Neural cell (in vitro differentiated cells): ENCODE data around the gene HOXD8. TPM values are rescaled to one million over a fixed set of nuclear protein-coding genes. Genes with fewer than 3 reads are reported as not detected.

Source experiments
- H2AFZ ChIP-seq: fragments of 200-600, 300-800 bp; sonication (generic), shearing (Covaris generic); 2 replicates; pipeline ENCODE4 v1.6.0; 2014; ENCODE audit warnings: low read depth, mild to moderate bottlenecking, antibody characterized with exemption, low read length, moderate library complexity
- H3F3A ChIP-seq: fragments of 200-600 bp; shearing (Covaris generic); 2 replicates; pipeline ENCODE4 v1.6.1; 2016; ENCODE audit warnings: mild to moderate bottlenecking, moderate library complexity, mixed read lengths, antibody characterized with exemption, low read length; ENCODE audit not compliant: insufficient read depth, poor library complexity, severe bottlenecking
- H3K27ac ChIP-seq: fragments of 200-600, 300-800 bp; sonication (generic), shearing (Covaris generic); 2 replicates; pipeline ENCODE4 v1.5.1; 2014; ENCODE audit warnings: mild to moderate bottlenecking, low read length, moderate library complexity
- H3K27me3 ChIP-seq: fragments of 300-800, 200-600 bp; sonication (generic), shearing (Covaris generic); 2 replicates; pipeline ENCODE4 v1.6.0; 2014; ENCODE audit warnings: mild to moderate bottlenecking, low read depth, low read length, moderate library complexity; ENCODE audit not compliant: insufficient read depth
- H3K36me3 ChIP-seq: fragments of 300-800, 200-600 bp; sonication (generic), shearing (Covaris generic); 2 replicates; pipeline ENCODE4 v1.5.1; 2014; ENCODE audit warnings: mild to moderate bottlenecking, antibody characterized with exemption, low read length, moderate library complexity; ENCODE audit not compliant: insufficient read depth
- H3K4me2 ChIP-seq: fragments of 300-800, 200-600 bp; sonication (generic), shearing (Covaris generic); 2 replicates; pipeline ENCODE4 v1.6.0; 2014; ENCODE audit warnings: mild to moderate bottlenecking, low read length
- H3K4me3 ChIP-seq: fragments of 300-800, 200-600 bp; sonication (generic), shearing (Covaris generic); 2 replicates; pipeline ENCODE4 v1.5.1; 2014; ENCODE audit warnings: mild to moderate bottlenecking, low read length, moderate library complexity
- H3K79me2 ChIP-seq: fragments of 200-600 bp; shearing (Covaris generic); replicated peaks from 2 replicates; pipeline ENCODE4 v1.6.0; 2014; ENCODE audit warnings: mild to moderate bottlenecking, low read length, moderate library complexity; ENCODE audit not compliant: insufficient read depth
- H3K9ac ChIP-seq: fragments of 300-800, 200-600 bp; sonication (generic), shearing (Covaris generic); 2 replicates; pipeline ENCODE4 v1.6.1; 2016; ENCODE audit warnings: mild to moderate bottlenecking, low read length, mixed read lengths
- H3K9me2 ChIP-seq: fragments of 200-600 bp; shearing (Covaris generic); 2 replicates; pipeline ENCODE4 v1.6.1; 2016; ENCODE audit warnings: mild to moderate bottlenecking, low read length, mixed read lengths; ENCODE audit not compliant: insufficient read depth
- H3K9me3 ChIP-seq: fragments of 200-600, 300-800 bp; sonication (generic), shearing (Covaris generic); 2 replicates; pipeline ENCODE4 v1.6.1; 2016; ENCODE audit warnings: mild to moderate bottlenecking, mixed run types, low read length, moderate library complexity, mixed read lengths
- H4K20me1 ChIP-seq: fragments of 200-600 bp; shearing (Covaris generic); 2 replicates; pipeline ENCODE4 v1.6.1; 2016; ENCODE audit warnings: mild to moderate bottlenecking, mixed run types; ENCODE audit not compliant: insufficient read depth
- EP300 ChIP-seq: fragments of 450-650 bp; conservative IDR thresholded peaks from 2 replicates; pipeline ENCODE4 v1.6.1; 2014; ENCODE audit warnings: antibody characterized with exemption, mild to moderate bottlenecking, moderate library complexity; ENCODE audit not compliant: poor library complexity, severe bottlenecking
- EZH2 ChIP-seq: fragments of 200-600, 300-800 bp; shearing (Covaris generic), sonication (generic); IDR thresholded peaks from 2 replicates; pipeline ENCODE4 v1.6.1; 2014; ENCODE audit warnings: antibody characterized with exemption, low read length, borderline replicate concordance, mild to moderate bottlenecking; ENCODE audit not compliant: insufficient read depth, poor library complexity, severe bottlenecking
- MXI1 ChIP-seq: fragments of 450-650 bp; conservative IDR thresholded peaks from 2 replicates; pipeline ENCODE4 v1.6.1; 2014; ENCODE audit warnings: antibody characterized with exemption, mild to moderate bottlenecking; ENCODE audit not compliant: poor library complexity, severe bottlenecking
- POLR2AphosphoS5 ChIP-seq: IDR thresholded peaks from 2 replicates; pipeline ENCODE4 v1.6.1; 2012
- RAD21 ChIP-seq: fragments of 450-650 bp; conservative IDR thresholded peaks from 2 replicates; pipeline ENCODE4 v1.6.1; 2014; ENCODE audit warnings: antibody characterized with exemption, mild to moderate bottlenecking, moderate library complexity
- SMC3 ChIP-seq: fragments of 450-650 bp; conservative IDR thresholded peaks from 2 replicates; pipeline ENCODE4 v1.6.1; 2014; ENCODE audit warnings: antibody characterized with exemption, mild to moderate bottlenecking, moderate library complexity; ENCODE audit not compliant: poor library complexity
- TAF1 ChIP-seq: IDR thresholded peaks from 2 replicates; pipeline ENCODE4 v1.6.1; 2012; ENCODE audit warnings: low read depth
- polyA plus RNA-seq: library from polyadenylated mRNA; depleted of rRNA; stranded (reverse); fragments of >200 nt; gene quantifications from 2 replicates; pipeline ENCODE4 v1.2.3, GENCODE V29; 2014
- TF ChIP-seq, protein P1 (sequence below): IDR thresholded peaks from 2 replicates; pipeline ENCODE4 v1.6.1; 2012; ENCODE audit warnings: borderline replicate concordance
- TF ChIP-seq, protein P2 (sequence below): fragments of 450-650 bp; IDR thresholded peaks from 2 replicates; pipeline ENCODE4 v1.5.1; 2014; ENCODE audit warnings: antibody characterized with exemption, mild to moderate bottlenecking, moderate library complexity; ENCODE audit not compliant: poor library complexity, severe bottlenecking

The HOXD8 gene
- polyA plus RNA-seq, 1 donor from 2014 or later, result not detected

DNA sequence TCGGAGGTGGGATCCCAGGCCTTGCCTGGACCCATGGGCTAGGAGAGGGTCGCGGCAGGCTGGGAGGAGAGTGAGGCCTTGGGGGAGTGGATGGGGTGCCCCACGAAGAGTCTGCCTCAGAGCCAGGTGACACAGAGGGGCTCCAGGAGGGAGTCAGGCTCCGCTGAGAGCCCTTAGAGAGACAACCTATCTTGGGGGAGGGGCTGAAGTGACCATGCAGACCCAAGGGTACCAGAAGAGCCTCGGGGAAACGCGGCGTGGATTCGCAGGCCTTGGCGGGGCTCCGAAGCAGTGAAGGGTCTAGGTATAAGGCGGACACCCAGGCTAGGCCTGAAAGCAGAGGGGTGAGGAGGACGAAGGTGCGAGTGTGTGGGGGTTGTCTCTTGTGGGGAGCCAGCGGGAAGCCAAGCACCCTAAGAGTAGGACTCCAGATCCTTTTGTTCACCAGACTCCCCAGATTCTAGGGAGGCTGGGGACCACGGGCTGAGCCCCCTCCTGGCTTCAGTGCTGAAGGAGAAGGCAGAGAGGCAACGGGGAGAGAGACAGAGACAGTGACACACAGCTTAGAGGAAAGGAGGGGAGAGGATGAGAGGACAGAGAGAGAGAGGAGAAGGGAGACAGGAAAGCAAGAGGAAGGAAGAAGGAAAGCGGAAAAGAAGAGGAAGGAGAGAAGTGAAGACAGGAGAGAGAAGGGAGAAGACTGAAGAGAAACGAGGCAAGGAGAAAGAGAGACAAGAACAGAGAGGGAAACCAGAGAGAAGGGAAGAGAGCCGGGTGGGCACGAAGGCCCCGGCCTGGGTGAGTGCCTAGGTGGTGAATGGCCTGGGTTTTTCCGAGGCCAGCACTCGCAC lies 23.6 kb upstream of the HOXD8 start:
- no peak overlapping the region for H3K4me2 ChIP-seq
- H3K27ac ChIP-seq, result no peak overlapping the region
- no peaks in the 10 kb centered on the region for H3K9me3 ChIP-seq
- H3K9ac ChIP-seq, result no peak overlapping the region
- H3K4me3 ChIP-seq, result no peak overlapping the region
- no peaks in the 10 kb centered on the region for H3K36me3 ChIP-seq
- TF ChIP-seq TAF1, result no peak
- TF ChIP-seq EZH2, result no peak
- TF ChIP-seq MXI1, result no peak
- TF ChIP-seq SMC3, result no peak
- no peak for TF ChIP-seq RAD21
- no peak for TF ChIP-seq EP300
- TF ChIP-seq, protein P1, sequence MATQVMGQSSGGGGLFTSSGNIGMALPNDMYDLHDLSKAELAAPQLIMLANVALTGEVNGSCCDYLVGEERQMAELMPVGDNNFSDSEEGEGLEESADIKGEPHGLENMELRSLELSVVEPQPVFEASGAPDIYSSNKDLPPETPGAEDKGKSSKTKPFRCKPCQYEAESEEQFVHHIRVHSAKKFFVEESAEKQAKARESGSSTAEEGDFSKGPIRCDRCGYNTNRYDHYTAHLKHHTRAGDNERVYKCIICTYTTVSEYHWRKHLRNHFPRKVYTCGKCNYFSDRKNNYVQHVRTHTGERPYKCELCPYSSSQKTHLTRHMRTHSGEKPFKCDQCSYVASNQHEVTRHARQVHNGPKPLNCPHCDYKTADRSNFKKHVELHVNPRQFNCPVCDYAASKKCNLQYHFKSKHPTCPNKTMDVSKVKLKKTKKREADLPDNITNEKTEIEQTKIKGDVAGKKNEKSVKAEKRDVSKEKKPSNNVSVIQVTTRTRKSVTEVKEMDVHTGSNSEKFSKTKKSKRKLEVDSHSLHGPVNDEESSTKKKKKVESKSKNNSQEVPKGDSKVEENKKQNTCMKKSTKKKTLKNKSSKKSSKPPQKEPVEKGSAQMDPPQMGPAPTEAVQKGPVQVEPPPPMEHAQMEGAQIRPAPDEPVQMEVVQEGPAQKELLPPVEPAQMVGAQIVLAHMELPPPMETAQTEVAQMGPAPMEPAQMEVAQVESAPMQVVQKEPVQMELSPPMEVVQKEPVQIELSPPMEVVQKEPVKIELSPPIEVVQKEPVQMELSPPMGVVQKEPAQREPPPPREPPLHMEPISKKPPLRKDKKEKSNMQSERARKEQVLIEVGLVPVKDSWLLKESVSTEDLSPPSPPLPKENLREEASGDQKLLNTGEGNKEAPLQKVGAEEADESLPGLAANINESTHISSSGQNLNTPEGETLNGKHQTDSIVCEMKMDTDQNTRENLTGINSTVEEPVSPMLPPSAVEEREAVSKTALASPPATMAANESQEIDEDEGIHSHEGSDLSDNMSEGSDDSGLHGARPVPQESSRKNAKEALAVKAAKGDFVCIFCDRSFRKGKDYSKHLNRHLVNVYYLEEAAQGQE, result no peak
- TF ChIP-seq, protein P2, sequence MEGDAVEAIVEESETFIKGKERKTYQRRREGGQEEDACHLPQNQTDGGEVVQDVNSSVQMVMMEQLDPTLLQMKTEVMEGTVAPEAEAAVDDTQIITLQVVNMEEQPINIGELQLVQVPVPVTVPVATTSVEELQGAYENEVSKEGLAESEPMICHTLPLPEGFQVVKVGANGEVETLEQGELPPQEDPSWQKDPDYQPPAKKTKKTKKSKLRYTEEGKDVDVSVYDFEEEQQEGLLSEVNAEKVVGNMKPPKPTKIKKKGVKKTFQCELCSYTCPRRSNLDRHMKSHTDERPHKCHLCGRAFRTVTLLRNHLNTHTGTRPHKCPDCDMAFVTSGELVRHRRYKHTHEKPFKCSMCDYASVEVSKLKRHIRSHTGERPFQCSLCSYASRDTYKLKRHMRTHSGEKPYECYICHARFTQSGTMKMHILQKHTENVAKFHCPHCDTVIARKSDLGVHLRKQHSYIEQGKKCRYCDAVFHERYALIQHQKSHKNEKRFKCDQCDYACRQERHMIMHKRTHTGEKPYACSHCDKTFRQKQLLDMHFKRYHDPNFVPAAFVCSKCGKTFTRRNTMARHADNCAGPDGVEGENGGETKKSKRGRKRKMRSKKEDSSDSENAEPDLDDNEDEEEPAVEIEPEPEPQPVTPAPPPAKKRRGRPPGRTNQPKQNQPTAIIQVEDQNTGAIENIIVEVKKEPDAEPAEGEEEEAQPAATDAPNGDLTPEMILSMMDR, result no peak
- TF ChIP-seq POLR2AphosphoS5, result no peak
- H3K79me2 ChIP-seq, result no peaks in the 10 kb centered on the region
- no peaks in the 10 kb centered on the region for H4K20me1 ChIP-seq
- H3K27me3 ChIP-seq, result peaks cover 96% of the 10 kb centered on the region
- no peaks in the 10 kb centered on the region for H3K9me2 ChIP-seq
- H3F3A ChIP-seq, result no peaks in the 10 kb centered on the region
- no peak overlapping the region for H2AFZ ChIP-seq

DNA sequence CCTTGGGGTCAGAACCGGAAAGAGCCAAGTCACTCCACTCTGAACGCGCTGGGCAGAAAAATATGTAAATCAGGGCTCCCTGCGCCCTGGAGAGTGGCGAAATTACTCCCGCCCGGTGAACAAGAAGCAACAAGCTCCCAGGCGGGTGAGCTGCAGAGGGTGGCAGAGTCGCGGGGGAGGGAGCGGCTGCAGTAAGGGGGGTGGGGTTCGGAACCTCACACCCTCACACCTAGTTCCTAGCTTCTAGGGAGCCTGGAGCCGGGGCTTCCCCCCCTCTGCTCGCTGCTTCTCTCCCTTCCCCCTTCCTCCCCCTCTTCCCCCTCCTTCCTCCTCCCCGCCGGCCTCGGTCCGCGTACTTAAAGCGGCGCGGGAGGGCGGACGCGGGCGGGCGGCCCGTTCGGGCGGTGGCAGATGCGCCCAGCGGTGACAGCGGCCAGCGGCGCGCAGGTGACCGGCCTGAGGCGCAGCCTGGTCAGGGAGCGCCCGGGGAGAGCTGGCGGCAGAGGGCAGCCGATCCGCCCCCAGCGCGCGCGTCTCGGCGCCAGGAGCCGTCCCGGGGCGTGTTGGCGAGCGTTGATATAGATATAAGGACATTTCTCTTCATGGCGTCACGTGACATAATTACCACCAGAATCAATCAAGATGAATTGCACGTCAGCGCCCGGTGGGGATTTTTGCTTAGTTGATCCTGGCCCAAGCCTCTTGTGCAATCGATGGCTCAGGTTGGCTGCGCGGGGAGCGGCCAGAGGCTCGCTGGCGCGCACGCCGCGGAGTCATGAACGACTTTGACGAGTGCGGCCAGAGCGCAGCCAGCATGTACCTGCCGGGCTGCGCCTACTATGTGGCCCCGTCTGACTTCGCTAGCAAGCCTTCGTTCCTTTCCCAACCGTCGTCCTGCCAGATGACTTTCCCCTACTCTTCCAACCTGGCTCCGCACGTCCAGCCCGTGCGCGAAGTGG lies 22.6 kb upstream of the HOXD8 start, which contains the start of gene HOXD11:
Gene HOXD11, plus strand, starts transcription at position 700 of the 959 bp plus-strand sequence. Its CDS starts 76 bp downstream, at position 776.
- Histone ChIP-seq H4K20me1 (no peaks in the 10 kb centered on the region), H3K36me3 (no peaks in the 10 kb centered on the region), H3K9me2 (no peaks in the 10 kb centered on the region), H3K79me2 (no peaks in the 10 kb centered on the region), H3K27me3 (peaks cover 96% of the 10 kb centered on the region), H3K4me3 (peak within 1 kb of the TSS; percentile 48), H3K9ac (no peak within 1 kb of the TSS), H3K9me3 (no peaks in the 10 kb centered on the region), H3K4me2 (no peak within 1 kb of the TSS), H3K27ac (no peak within 1 kb of the TSS), H2AFZ (no peak within 1 kb of the TSS), H3F3A (no peaks in the 10 kb centered on the region)
- peak; percentile 59 for TF ChIP-seq EZH2
- no peak for TF ChIP-seq RAD21
